ENCODE measurements around the gene ZBTB16.

ZBTB16 gene

DNA sequence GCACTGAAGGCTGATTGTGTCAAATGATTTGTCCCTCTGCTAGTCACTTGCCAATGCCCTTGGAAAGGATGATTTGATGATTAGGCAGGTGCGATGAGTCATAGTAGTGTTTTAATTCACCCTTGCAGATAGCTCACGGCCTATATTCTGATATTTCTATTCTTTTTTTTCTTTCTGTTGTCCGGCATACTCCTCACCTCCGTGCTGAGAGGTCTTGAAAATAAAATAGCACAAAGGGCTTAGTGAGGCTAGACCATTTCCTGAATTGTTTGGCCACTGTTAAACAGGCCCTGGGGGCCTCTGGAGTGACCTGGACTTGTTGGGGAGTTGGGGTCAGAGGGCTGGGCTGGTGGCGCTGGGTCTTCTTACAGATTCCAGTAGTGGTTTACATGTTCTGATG, 99.8 kb downstream of the ZBTB16 start:
- H3K27me3 ChIP-seq (ENCODE audit: low read depth): peaks cover 20% of the 10 kb centered on the region; the same call in 1 of the 2 replicates
- in situ Hi-C loops (cut with MboI; ENCODE audit: low sequenced_read_pairs): no loop called here
- DNase-seq (ENCODE audit: low spot score in 2 of 2): no peak
- no peaks in the 10 kb centered on the region for H3K9me3 ChIP-seq
- no peaks in the 10 kb centered on the region for H3K36me3 ChIP-seq (replicated peaks)
- no peak overlapping the region for H3K4me3 ChIP-seq
- H3K4me1 ChIP-seq: peaks cover 4% of the 10 kb centered on the region

DNA sequence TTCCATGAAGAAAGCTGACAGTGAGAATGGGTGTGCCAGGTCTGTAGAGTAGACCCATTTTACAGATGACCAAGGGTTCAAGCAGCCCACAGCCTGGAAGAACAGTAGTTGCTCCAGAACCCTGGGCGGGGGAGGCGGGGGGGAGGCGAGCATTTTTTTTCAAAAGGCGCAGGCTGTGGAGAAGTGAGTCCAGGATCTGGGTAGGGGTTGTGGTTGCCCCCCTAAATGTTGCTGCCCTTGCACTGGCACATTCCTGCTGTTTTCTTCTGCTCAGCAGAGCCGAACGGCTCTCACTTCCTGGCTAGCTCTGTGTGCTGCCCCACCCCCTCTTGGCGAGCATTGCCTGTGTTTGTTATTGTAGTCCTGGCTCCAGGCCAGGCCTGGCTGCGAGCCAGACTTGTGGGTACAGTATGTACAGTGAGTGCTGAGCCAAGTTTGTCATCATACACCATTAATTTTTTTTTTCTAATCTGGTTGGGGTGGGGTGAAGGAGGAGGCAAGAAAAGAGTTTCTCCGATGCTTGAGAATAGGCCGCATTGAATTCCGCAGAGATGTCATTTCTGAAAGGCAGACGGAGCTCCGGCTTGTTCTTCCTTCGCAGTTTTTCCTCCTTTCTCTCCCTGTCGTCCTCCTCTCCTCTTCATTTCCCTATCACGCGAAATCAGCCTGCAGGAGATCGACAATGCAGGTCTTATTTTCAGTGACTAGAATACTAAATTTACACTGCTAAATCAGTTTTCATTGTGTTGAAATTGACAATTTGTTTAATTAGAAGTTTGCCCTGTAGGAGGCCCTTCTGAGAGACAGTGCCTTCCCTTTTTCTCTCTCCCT, 100.5 kb downstream of the ZBTB16 start:
- no peak overlapping the region for H3K4me3 ChIP-seq
- H3K9me3 ChIP-seq: no peaks in the 10 kb centered on the region
- DNase-seq (ENCODE audit: low spot score in 2 of 2): peak; percentile 72 to 93
- H3K36me3 ChIP-seq (replicated peaks): no peaks in the 10 kb centered on the region
- H3K4me1 ChIP-seq: peaks cover 4% of the 10 kb centered on the region
- peaks cover 21% of the 10 kb centered on the region; the same call in 1 of the 2 replicates for H3K27me3 ChIP-seq (ENCODE audit: low read depth)
- in situ Hi-C loops (cut with MboI; ENCODE audit: low sequenced_read_pairs): no loop called here

DNA sequence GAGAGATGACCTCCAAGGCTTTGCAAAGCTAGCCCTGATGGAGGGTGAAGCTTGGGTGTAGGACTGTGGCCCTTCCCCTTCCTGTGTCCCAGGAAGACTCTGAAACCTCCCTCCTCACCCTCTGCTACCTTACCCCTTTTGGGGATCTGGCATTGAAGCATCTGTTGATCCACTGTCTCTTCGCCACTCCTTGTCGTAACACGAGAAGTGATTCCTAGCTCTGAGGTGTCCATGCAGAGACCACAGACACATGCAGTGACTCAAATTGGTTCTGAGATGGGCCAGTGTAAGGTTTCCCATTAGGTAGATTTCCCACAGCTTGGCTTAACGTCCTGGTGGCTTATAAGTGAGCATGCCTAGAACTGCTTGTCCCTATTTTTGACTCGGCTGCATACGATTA, 101.4 kb downstream of the ZBTB16 start:
- Histone ChIP-seq H3K27me3 (ENCODE audit: low read depth) (peaks cover 21% of the 10 kb centered on the region; the same call in 1 of the 2 replicates), H3K4me3 (no peak overlapping the region), H3K36me3 (replicated peaks) (no peaks in the 10 kb centered on the region), H3K4me1 (peaks cover 4% of the 10 kb centered on the region), H3K9me3 (no peaks in the 10 kb centered on the region)
- in situ Hi-C loops (cut with MboI; ENCODE audit: low sequenced_read_pairs): no loop called here
- DNase-seq (ENCODE audit: low spot score in 2 of 2): no peak

DNA sequence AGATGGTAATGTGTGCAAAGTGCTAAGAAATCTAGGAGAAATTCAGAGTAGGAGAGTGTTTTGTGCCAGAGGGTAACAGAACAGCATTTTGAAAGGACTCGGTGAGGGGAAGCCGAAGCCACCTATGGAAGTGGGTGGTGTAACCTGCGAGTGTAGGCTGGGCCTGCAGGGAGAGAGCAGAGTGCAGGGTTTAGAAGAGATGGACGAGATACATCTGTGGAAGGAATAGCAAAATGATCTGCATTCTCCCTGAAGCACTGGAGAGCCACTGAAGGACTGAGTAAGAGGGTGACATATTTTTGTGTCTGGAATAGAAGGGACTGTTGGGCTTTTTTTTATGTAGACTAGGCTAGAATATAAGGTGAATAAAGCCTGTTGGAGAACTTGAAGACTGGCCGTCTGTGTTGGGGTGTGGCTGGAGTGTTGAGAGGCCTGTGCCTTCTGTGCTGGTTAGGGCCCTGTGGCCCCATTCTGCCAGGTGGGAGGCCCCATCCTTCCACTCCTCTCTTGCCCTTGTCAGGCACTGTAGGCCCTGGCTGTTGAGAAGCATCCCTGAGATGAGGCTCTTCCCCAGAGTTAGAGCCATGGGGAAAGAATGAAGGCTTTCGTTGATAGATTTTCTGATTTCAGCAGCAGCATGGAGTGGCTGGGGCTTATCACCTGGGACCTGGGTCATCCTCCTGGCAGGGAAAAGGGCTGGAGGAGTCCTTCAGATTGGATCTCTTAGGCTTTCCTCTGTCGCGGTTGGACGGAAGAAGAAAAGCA, 102.2 kb downstream of the ZBTB16 start:
- no peak for DNase-seq (ENCODE audit: low spot score in 2 of 2)
- Histone ChIP-seq H3K36me3 (replicated peaks) (no peaks in the 10 kb centered on the region), H3K27me3 (ENCODE audit: low read depth) (peaks cover 21% of the 10 kb centered on the region; the same call in 1 of the 2 replicates), H3K9me3 (no peaks in the 10 kb centered on the region), H3K4me1 (peaks cover 7% of the 10 kb centered on the region), H3K4me3 (no peak overlapping the region)
- in situ Hi-C loops (cut with MboI; ENCODE audit: low sequenced_read_pairs): no loop called here

DNA sequence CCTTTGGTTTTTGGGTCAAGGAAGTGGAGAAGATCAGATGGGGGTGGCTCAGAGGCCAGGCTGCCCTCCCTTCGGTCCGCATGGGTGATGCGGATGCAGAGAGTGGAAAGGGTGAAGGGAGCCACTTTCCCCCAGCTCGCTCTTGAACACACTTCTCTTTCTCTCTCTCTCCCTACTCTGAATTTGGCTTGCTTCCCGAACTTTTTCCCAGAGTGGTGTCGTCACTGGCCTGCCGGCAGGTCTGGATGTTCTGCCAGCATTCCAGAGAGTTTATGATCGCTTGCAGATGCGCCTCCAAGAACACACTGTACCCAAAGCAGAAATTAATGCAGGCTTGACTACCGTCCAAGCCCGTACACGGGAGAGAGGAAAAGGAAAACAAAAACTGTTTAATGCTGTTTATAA, 103.2 kb downstream of the ZBTB16 start:
- no peaks in the 10 kb centered on the region for H3K36me3 ChIP-seq (replicated peaks)
- in situ Hi-C loops (cut with MboI; ENCODE audit: low sequenced_read_pairs): no loop called here
- H3K9me3 ChIP-seq: no peaks in the 10 kb centered on the region
- peak; percentile 15 to 61 for DNase-seq (ENCODE audit: low spot score in 2 of 2)
- H3K4me3 ChIP-seq: no peak overlapping the region
- H3K27me3 ChIP-seq (ENCODE audit: low read depth): peaks cover 21% of the 10 kb centered on the region
- peaks cover 9% of the 10 kb centered on the region for H3K4me1 ChIP-seq

DNA sequence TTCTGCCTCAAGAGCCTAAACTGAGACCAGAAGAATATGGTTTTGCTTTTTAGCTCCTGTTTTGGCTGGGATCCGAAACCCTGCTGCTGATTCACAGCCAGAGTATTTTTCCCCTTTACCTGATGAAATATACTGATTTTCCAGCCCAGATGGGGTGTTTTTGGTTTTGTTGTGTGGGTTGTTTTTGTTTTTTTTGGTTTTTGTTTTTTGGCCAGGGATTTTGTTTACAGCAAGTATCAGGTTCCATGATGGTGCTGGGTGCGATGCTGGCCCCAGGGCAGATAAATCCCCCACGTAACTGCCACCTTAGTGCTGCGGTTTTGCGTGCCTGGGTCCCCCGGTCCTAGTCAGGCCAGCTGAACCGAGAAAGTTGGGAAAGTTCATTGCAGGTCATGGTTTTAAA, 103.7 kb downstream of the ZBTB16 start:
- DNase-seq (ENCODE audit: low spot score in 2 of 2): no peak
- no peak overlapping the region for H3K4me3 ChIP-seq
- peaks cover 9% of the 10 kb centered on the region for H3K4me1 ChIP-seq
- in situ Hi-C loops (cut with MboI; ENCODE audit: low sequenced_read_pairs): no loop called here
- H3K36me3 ChIP-seq (replicated peaks): no peaks in the 10 kb centered on the region
- peaks cover 21% of the 10 kb centered on the region for H3K27me3 ChIP-seq (ENCODE audit: low read depth)
- H3K9me3 ChIP-seq: no peaks in the 10 kb centered on the region

DNA sequence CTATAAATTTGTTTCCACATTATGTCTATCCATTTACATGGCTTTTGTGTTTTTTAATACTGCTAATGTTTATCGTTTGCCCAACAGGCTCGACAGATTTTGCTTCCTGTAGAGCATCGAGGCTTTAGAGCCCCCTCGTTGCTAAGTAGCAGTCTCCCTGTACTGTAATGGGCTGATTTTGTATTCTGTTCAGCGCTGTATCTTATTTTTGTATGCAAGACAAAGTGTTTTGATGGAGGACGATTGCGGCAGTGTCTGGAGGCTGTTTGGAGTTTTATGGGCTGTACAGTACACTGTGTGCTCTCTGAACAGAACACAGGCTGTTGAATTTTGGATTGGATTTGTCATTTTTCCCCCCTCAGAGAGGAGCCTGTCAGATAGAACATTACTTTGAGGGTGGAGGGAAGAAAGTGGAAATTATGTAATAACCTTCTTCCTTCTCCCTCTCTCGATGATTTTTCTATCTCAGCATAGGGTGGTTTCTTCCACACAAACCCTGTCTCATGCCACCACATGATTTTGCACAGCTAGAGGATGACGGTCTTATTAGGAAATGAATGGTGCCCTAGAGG, 104.4 kb downstream of the ZBTB16 start:
- no peak for DNase-seq (ENCODE audit: low spot score in 2 of 2)
- H3K27me3 ChIP-seq (ENCODE audit: low read depth): peaks cover 21% of the 10 kb centered on the region
- in situ Hi-C loops (cut with MboI; ENCODE audit: low sequenced_read_pairs): no loop called here

DNA sequence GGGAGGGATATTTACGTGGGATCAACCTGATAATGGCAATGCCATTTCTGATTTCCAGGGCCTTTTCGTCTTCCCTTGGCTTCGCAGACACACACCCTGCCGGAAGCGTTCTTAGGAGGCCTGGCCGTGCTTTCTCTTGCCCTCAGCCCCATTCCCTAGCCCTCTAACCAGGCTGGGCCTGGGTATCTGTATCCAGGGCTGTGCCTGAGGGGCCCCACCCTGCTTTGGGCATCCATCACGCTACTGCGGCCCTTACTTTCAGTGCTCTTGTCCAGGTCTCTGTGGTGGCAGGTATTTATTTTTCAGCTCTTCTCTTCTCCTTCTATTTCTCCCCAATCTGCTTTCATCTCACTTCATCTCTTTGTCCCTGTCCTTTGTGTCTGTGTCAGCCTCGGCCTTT, 105.0 kb downstream of the ZBTB16 start:
- Histone ChIP-seq H3K36me3 (replicated peaks) (no peaks in the 10 kb centered on the region), H3K4me3 (no peak overlapping the region), H3K9me3 (no peaks in the 10 kb centered on the region), H3K27me3 (ENCODE audit: low read depth) (peaks cover 21% of the 10 kb centered on the region), H3K4me1 (peaks cover 9% of the 10 kb centered on the region)
- in situ Hi-C loops (cut with MboI; ENCODE audit: low sequenced_read_pairs): no loop called here
- no peak for DNase-seq (ENCODE audit: low spot score in 2 of 2)

More for the DNA sequence above, 104.4 kb downstream of the ZBTB16 start:
- no peaks in the 10 kb centered on the region for H3K36me3 ChIP-seq (replicated peaks)
- no peaks in the 10 kb centered on the region for H3K9me3 ChIP-seq
- no peak overlapping the region for H3K4me3 ChIP-seq
- H3K4me1 ChIP-seq: peaks cover 9% of the 10 kb centered on the region

DNA sequence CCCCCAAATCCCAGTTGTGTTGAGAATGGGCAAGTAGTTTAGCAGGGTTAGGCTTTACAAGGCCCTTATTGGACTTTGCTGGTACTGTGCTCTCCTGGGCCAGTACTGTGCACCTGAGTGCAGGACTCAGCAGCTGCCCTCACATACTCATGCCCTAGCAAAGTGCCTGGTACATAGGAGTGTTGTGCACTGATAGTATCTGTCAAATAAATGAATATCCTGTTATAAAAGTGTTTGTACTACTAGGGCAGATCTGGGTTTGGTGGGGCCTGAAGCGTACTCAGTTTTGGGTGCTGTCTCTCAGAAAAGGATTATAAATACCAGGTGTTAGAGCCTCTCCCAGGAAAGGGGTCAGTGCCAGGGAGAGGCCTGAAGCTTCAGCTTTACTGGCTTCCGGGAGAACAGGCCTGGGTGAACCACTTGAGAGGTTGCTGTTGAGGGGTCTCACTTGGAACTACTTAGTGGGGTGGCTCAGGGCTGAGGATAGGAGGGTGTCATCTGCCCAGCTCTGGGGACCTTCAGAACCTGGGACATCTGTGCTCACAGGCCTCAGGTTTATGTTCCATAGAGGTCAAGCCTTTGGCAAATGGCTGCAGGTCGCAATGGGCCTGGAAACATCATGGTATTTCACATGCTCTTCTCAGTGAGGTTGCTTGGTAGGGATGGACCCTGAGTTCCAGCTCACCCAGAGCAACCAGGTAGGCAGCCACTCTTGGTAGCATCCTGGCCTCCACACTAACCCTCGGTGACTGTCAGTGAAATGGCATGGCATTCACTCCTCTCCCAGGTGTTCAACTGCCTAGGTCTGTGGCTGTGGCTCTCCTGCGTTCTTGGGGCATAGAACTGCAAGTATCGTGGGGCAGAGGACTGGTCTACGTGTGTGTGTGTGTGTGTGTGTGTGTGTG, 106.1 kb downstream of the ZBTB16 start:
- H3K4me3 ChIP-seq: no peak overlapping the region
- in situ Hi-C loops (cut with MboI; ENCODE audit: low sequenced_read_pairs): no loop called here
- H3K4me1 ChIP-seq: peaks cover 5% of the 10 kb centered on the region
- no peaks in the 10 kb centered on the region for H3K9me3 ChIP-seq
- DNase-seq (ENCODE audit: low spot score in 2 of 2): no peak
- peaks cover 21% of the 10 kb centered on the region for H3K27me3 ChIP-seq (ENCODE audit: low read depth)
- H3K36me3 ChIP-seq (replicated peaks): no peaks in the 10 kb centered on the region

DNA sequence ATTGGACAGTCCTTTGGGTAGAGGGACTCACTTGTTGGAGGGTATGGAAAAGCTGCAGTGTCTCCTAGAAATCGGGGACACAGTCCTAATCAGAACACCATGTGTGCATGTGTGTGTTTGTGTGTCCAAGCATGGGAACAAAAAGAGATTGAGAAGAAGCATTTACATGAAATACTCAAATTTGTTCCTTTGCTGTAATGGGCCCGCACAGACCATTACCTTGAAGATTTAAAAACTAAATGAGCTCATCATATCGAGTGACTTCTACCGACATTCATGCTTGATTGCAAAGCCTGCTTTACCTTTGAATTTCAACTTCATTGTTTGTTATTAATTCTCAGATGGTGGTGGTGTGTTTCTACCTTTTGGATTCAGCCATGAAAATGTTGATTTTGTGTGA, 106.9 kb downstream of the ZBTB16 start:
- in situ Hi-C loops (cut with MboI; ENCODE audit: low sequenced_read_pairs): no loop called here
- Histone ChIP-seq H3K9me3 (no peaks in the 10 kb centered on the region), H3K4me1 (peaks cover 5% of the 10 kb centered on the region), H3K36me3 (replicated peaks) (no peaks in the 10 kb centered on the region), H3K4me3 (no peak overlapping the region), H3K27me3 (ENCODE audit: low read depth) (peaks cover 21% of the 10 kb centered on the region)
- no peak for DNase-seq (ENCODE audit: low spot score in 2 of 2)

DNA sequence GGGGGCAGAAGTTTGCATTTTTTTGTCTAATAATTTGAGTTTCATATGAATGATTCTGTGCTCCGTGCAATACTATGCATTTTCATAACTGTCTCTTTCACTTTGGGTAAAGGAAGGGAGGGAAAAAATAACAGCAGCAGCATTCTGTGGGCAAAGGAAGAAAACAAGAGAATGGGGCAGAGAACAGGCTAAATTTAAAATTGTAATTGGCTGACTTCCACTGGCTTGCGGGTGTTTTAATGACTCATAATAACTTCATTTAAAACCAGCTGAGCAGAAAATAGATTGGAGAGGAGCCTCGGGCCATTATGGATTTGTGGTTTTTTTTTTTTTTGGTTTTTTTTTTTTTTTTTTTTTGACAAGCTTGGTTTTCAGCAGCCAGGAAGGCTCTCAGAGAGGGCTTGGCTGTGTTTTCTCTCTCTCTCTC, 107.4 kb downstream of the ZBTB16 start:
- no peaks in the 10 kb centered on the region for H3K36me3 ChIP-seq (replicated peaks)
- H3K27me3 ChIP-seq (ENCODE audit: low read depth): peaks cover 19% of the 10 kb centered on the region
- no peaks in the 10 kb centered on the region for H3K9me3 ChIP-seq
- DNase-seq (ENCODE audit: low spot score in 2 of 2): peak; percentile 41 to 60
- in situ Hi-C loops (cut with MboI; ENCODE audit: low sequenced_read_pairs): no loop called here
- H3K4me1 ChIP-seq: peaks cover 5% of the 10 kb centered on the region
- no peak overlapping the region for H3K4me3 ChIP-seq

DNA sequence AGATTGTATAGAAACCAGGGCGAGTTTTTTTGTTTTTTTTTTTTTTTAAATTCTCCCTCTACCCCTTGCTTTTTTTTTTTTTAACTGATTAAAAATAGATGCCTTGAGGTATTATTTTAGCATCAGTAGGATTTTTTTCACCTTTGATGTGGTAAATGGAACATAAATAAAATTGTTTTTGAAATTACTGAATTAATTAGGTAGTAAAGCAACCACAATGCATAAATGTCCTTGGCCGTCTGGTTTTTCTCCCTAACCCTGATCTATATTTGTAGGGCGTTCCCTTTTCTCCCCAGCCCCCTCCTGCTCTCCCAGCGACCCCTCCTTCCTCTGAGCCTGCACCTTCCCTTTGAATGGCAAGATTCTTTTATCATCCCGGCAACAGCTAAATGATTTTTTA, 107.8 kb downstream of the ZBTB16 start:
- peaks cover 5% of the 10 kb centered on the region for H3K4me1 ChIP-seq
- no peak for DNase-seq (ENCODE audit: low spot score in 2 of 2)
- peaks cover 14% of the 10 kb centered on the region for H3K27me3 ChIP-seq (ENCODE audit: low read depth)
- no peak overlapping the region for H3K4me3 ChIP-seq
- H3K9me3 ChIP-seq: no peaks in the 10 kb centered on the region
- in situ Hi-C loops (cut with MboI; ENCODE audit: low sequenced_read_pairs): no loop called here
- no peaks in the 10 kb centered on the region for H3K36me3 ChIP-seq (replicated peaks)

DNA sequence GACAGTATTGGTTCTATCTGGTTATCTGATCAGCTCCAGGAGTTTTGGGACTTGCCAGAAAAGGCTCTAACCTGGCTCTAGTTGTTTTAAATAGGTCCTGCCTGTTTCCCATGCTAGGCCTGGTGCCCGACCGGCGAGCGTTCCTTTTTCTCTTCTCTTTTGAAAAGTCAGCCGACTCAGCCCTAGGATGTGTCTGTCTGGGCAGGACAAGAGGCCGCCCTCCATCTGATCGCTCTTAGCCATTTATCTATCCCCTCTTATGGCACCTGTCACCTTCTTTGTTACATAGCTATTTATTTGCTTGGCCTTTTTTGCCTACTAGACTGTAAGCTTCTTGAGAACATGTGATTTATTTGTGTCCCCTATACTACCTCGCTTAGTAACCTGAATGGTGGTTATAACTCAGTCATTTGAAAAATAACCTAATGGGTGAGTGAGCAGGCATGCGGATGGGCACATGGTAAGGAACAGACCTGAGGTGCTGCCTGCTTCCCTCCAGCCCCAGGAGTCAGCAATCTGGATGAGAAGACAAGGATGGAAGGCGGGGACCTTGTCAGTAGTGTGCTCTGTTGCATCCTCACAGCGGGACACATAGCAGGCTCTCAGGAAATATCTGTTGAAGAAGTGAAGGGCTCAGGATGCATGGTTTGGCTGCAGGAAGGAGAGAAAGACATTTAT, 108.4 kb downstream of the ZBTB16 start:
- no peak for DNase-seq (ENCODE audit: low spot score in 2 of 2)
- H3K4me1 ChIP-seq: peaks cover 5% of the 10 kb centered on the region

More for the DNA sequence above, 108.4 kb downstream of the ZBTB16 start:
- H3K4me3 ChIP-seq: no peak overlapping the region
- H3K9me3 ChIP-seq: no peaks in the 10 kb centered on the region
- peaks cover 10% of the 10 kb centered on the region for H3K27me3 ChIP-seq (ENCODE audit: low read depth)
- in situ Hi-C loops (cut with MboI; ENCODE audit: low sequenced_read_pairs): no loop called here
- H3K36me3 ChIP-seq (replicated peaks): no peaks in the 10 kb centered on the region

Measured in HAP-1 (cell line).